ENCODE measurements around the gene SARM1.

GRCh38 chr17:28327031-28327607 lies 44.4 kb upstream of the SARM1 start:
- TF ChIP-seq CTCF (conservative IDR thresholded peaks at IDR 0.05) (no peak), EZH2 (IDR thresholded peaks at IDR 0.05; ENCODE audit: low read depth) (no peak)

Data from PC-9 (cell line).